H9 (cell line): ENCODE results near the gene RNF130. TPM values are rescaled to one million over a fixed set of nuclear protein-coding genes. Genes with fewer than 3 reads are reported as not detected.

Experiments used
- DNase-seq: peaks from one replicate; pipeline ENCODE4 v3.0.0-alpha.2; 2017
- H2AFZ ChIP-seq: one replicate; pipeline ENCODE4 v1.6.1; 2013; ENCODE audit warnings: mild to moderate bottlenecking, low read length, control low read depth, moderate library complexity
- H2AK5ac ChIP-seq: 2 replicates; pipeline ENCODE4 v1.6.1; 2013; ENCODE audit warnings: low read length, control low read depth, mixed read lengths; ENCODE audit not compliant: insufficient read length
- H2BK120ac ChIP-seq: one replicate; pipeline ENCODE4 v1.6.1; 2013; ENCODE audit warnings: low read depth, mild to moderate bottlenecking, low read length, control low read depth, inconsistent platforms; ENCODE audit not compliant: poor library complexity, severe bottlenecking
- H2BK12ac ChIP-seq: 2 replicates; pipeline ENCODE4 v1.6.1; 2013; ENCODE audit warnings: low read length, control low read depth, mixed read lengths, low read depth; ENCODE audit not compliant: insufficient read length
- H2BK15ac ChIP-seq: 2 replicates; pipeline ENCODE4 v1.6.1; 2013; ENCODE audit warnings: low read depth, low read length, control low read depth
- H2BK20ac ChIP-seq: one replicate; pipeline ENCODE4 v1.6.1; 2013; ENCODE audit warnings: low read depth, mild to moderate bottlenecking, low read length, control low read depth, inconsistent platforms; ENCODE audit not compliant: poor library complexity, severe bottlenecking
- H2BK5ac ChIP-seq: 2 replicates; pipeline ENCODE4 v1.6.1; 2013; ENCODE audit warnings: low read length, control low read depth, mixed read lengths; ENCODE audit not compliant: insufficient read length
- H3K14ac ChIP-seq: 2 replicates; pipeline ENCODE4 v1.6.1; 2013; ENCODE audit warnings: low read length, control low read depth; ENCODE audit not compliant: insufficient read depth
- H3K18ac ChIP-seq: 2 replicates; pipeline ENCODE4 v1.6.1; 2013; ENCODE audit warnings: low read depth, mild to moderate bottlenecking, mixed read lengths, low read length, control low read depth; ENCODE audit not compliant: insufficient read length
- H3K23ac ChIP-seq: 2 replicates; pipeline ENCODE4 v1.6.1; 2013; ENCODE audit warnings: low read length, control low read depth, mixed read lengths, low read depth; ENCODE audit not compliant: insufficient read length
- H3K23me2 ChIP-seq: 2 replicates; pipeline ENCODE4 v1.6.1; 2013; ENCODE audit warnings: low read depth, mild to moderate bottlenecking, mixed read lengths, low read length, control low read depth; ENCODE audit not compliant: insufficient read length, poor library complexity, severe bottlenecking
- H3K27ac ChIP-seq: 2 replicates; pipeline ENCODE4 v1.5.1; 2013; ENCODE audit warnings: low read length, control low read depth, mixed read lengths, low read depth; ENCODE audit not compliant: insufficient read length
- H3K27me3 ChIP-seq: 2 replicates; pipeline ENCODE4 v1.6.1; 2013; ENCODE audit warnings: low read length, control low read depth, inconsistent platforms; ENCODE audit not compliant: insufficient read depth
- H3K4ac ChIP-seq: 2 replicates; pipeline ENCODE4 v1.6.1; 2013; ENCODE audit warnings: low read depth, mild to moderate bottlenecking, control low read depth, inconsistent platforms, low read length, moderate library complexity
- H3K4me1 ChIP-seq: 2 replicates; pipeline ENCODE4 v1.6.1; 2013; ENCODE audit warnings: low read length, control low read depth, inconsistent platforms; ENCODE audit not compliant: insufficient read depth
- H3K4me2 ChIP-seq: 2 replicates; pipeline ENCODE4 v1.6.1; 2013; ENCODE audit warnings: low read length, control low read depth, mixed read lengths; ENCODE audit not compliant: insufficient read length, insufficient read depth
- H3K56ac ChIP-seq: 2 replicates; pipeline ENCODE4 v1.6.1; 2013; ENCODE audit warnings: low read depth, mild to moderate bottlenecking, mixed read lengths, low read length, control low read depth; ENCODE audit not compliant: insufficient read length
- H3K79me1 ChIP-seq: 2 replicates; pipeline ENCODE4 v1.6.1; 2013; ENCODE audit warnings: low read depth, mild to moderate bottlenecking, moderate library complexity, low read length, control low read depth, inconsistent platforms; ENCODE audit not compliant: insufficient read depth, poor library complexity, severe bottlenecking
- H3K79me2 ChIP-seq: 2 replicates; pipeline ENCODE4 v1.6.1; 2013; ENCODE audit warnings: low read length, control low read depth, inconsistent platforms; ENCODE audit not compliant: insufficient read depth
- H3K9ac ChIP-seq: 2 replicates; pipeline ENCODE4 v1.6.1; 2013; ENCODE audit warnings: low read length, control low read depth, mixed read lengths; ENCODE audit not compliant: insufficient read length; ENCODE audit errors: extremely low read depth
- H3K9me3 ChIP-seq: one replicate; pipeline ENCODE4 v1.6.1; 2013; ENCODE audit warnings: low read depth, low read length, inconsistent platforms; ENCODE audit not compliant: control insufficient read depth
- H3T11ph ChIP-seq: one replicate; pipeline ENCODE4 v1.6.1; 2013; ENCODE audit warnings: mild to moderate bottlenecking, low read length, control low read depth, inconsistent platforms
- H4K20me1 ChIP-seq: one replicate; pipeline ENCODE4 v1.6.1; 2013; ENCODE audit not compliant: control insufficient read depth, insufficient read length, insufficient read depth
- H4K5ac ChIP-seq: 2 replicates; pipeline ENCODE4 v1.6.1; 2013; ENCODE audit warnings: low read depth, mild to moderate bottlenecking, mixed read lengths, low read length, control low read depth; ENCODE audit not compliant: insufficient read length
- H4K8ac ChIP-seq: replicated peaks from 2 replicates; pipeline ENCODE4 v1.6.1; 2013; ENCODE audit warnings: low read length, control low read depth, mixed read lengths, low read depth; ENCODE audit not compliant: insufficient read length
- H4K91ac ChIP-seq: 2 replicates; pipeline ENCODE4 v1.6.1; 2013; ENCODE audit warnings: low read depth, mild to moderate bottlenecking, moderate library complexity, mixed read lengths, low read length, control low read depth; ENCODE audit not compliant: insufficient read length
- H3K27ac Mint-ChIP-seq, 3 experiments: 2 replicates in 2 of 3; 3 replicates in 1 of 3; pipeline ENCODE4 v1.8.0; 2020 to 2021; ENCODE audit warnings: mixed read lengths in 3 of 3, mild to moderate bottlenecking in 1 of 3, moderate library complexity in 1 of 3
- H3K27me3 Mint-ChIP-seq: 2 replicates; pipeline ENCODE4 v1.8.0; 2021; ENCODE audit warnings: low read depth, mild to moderate bottlenecking, moderate library complexity, mixed read lengths
- H3K36me3 Mint-ChIP-seq, 3 experiments: 2 replicates in 2 of 3; 3 replicates in 1 of 3; pipeline ENCODE4 v1.8.0; 2020 to 2021; ENCODE audit warnings: low read depth in 3 of 3, mixed read lengths in 3 of 3; ENCODE audit not compliant: insufficient read depth in 1 of 3
- H3K4me1 Mint-ChIP-seq, 2 experiments: 2 replicates each; pipeline ENCODE4 v1.8.0; 2020; ENCODE audit warnings: mixed read lengths in 2 of 2
- H3K4me3 Mint-ChIP-seq, 2 experiments: 2 replicates in 1 of 2; 3 replicates in 1 of 2; pipeline ENCODE4 v1.8.0; 2020 to 2021; ENCODE audit warnings: mild to moderate bottlenecking in 2 of 2, mixed read lengths in 2 of 2, moderate library complexity in 1 of 2
- H3K9me3 Mint-ChIP-seq, 2 experiments: 2 replicates in 1 of 2; 3 replicates in 1 of 2; pipeline ENCODE4 v1.8.0; 2020; ENCODE audit warnings: mild to moderate bottlenecking in 2 of 2, mixed read lengths in 2 of 2, moderate library complexity in 1 of 2
- CTCF ChIP-seq: fragments of 200-600 bp; sonication (generic); conservative IDR thresholded peaks from 3 replicates; pipeline ENCODE4 v1.8.0; 2021; ENCODE audit warnings: antibody characterized with exemption, mild to moderate bottlenecking
- WGBS: extraction: QIAGEN DNeasy Blood & Tissue Kit; methylation state at CpG from one replicate; pipeline ENCODE4 v1.1.7; 2013; ENCODE audit warnings: missing lambda C conversion rate, low lambda C conversion rate, mixed read lengths; ENCODE audit not compliant: insufficient read length; ENCODE audit errors: extremely low coverage; 5-methylcytosine and 5-hydroxymethylcytosine counted together
- total RNA-seq: library from RNA; stranded (reverse); gene quantifications from 2 replicates; pipeline ENCODE4 v1.2.1, GENCODE V29; 2021

Gene RNF130
- total RNA-seq, 1 experiment from 2014 or later: 80.0 TPM

DNA sequence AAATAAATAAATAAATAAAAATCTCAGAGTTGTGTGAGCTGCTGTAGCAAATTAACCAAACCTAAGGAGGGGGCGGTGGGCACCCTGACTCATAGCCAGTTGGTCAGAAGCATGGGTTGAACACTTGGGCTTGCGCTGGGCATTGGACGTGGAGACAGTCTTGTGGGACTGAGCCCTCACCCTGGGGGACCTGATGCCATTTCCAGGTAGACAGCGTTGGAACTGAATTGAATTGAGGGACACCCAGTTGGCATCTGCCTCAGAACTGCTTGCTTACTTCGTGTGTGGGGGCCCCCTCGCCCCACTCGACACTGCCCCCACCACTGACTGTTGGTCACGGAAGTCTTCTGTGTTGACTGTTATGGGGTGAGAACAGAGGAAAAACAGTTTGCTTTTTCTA, 144.9 kb downstream of the RNF130 start:
- no peak overlapping the region for H2BK120ac ChIP-seq
- H2BK5ac ChIP-seq: no peak overlapping the region
- H3T11ph ChIP-seq: no peak overlapping the region
- H4K8ac ChIP-seq: no peak overlapping the region
- no peak overlapping the region for H3K56ac ChIP-seq
- H3K4ac ChIP-seq: no peak overlapping the region
- no peak overlapping the region for H3K9ac ChIP-seq
- TF ChIP-seq CTCF: no peak
- no peaks in the 10 kb centered on the region for H3K79me1 ChIP-seq
- Mint-ChIP-seq H3K9me3 (peaks cover 0 to 4% of the 10 kb centered on the region in 2 experiments; a peak in 3 of 5 replicates), H3K4me1 (peaks cover 4 to 6% of the 10 kb centered on the region in 2 experiments), H3K27me3 (no peaks in the 10 kb centered on the region), H3K27ac (no peak overlapping the region), H3K4me3 (no peak overlapping the region), H3K36me3 (peaks cover 0 to 2% (median 1%) of the 10 kb centered on the region in 3 experiments; a peak in 3 of 7 replicates)
- H2AK5ac ChIP-seq: no peak overlapping the region
- no peak overlapping the region for H4K5ac ChIP-seq
- no peak overlapping the region for H2BK15ac ChIP-seq
- no peaks in the 10 kb centered on the region for H3K27me3 ChIP-seq
- no CpG with 5 or more reads among the region's 8 CpGs for WGBS
- no peak overlapping the region for H3K14ac ChIP-seq
- no peak overlapping the region for H3K23ac ChIP-seq
- no peak overlapping the region for H3K18ac ChIP-seq
- no peak overlapping the region for H3K27ac ChIP-seq
- no peak overlapping the region for H2BK20ac ChIP-seq
- H3K9me3 ChIP-seq: no peaks in the 10 kb centered on the region
- no peak overlapping the region for H2BK12ac ChIP-seq
- H2AFZ ChIP-seq: no peak overlapping the region
- H4K91ac ChIP-seq: no peak overlapping the region
- no peaks in the 10 kb centered on the region for H4K20me1 ChIP-seq
- no peak for DNase-seq
- no peaks in the 10 kb centered on the region for H3K23me2 ChIP-seq
- no peaks in the 10 kb centered on the region; the same call in 1 of the 2 replicates for H3K79me2 ChIP-seq
- H3K4me1 ChIP-seq: no peaks in the 10 kb centered on the region; the same call in 1 of the 2 replicates
- H3K4me2 ChIP-seq: no peak overlapping the region
